ENCODE measurements around the gene CHST12. TPM values are rescaled to one million over a fixed set of nuclear protein-coding genes. Genes with fewer than 3 reads are reported as not detected.

The CHST12 gene
- total and polyA plus RNA-seq, 10 of the 15 experiments (the other 5 are each of a cell fraction or from before 2014, with no cell fraction given) = 0.05 to 14.2 (median 3.3) TPM

- Histone ChIP-seq H2AFZ (ENCODE audit: control insufficient read depth, low read depth, low read length) (no peak overlapping the region), H3K4me2 (ENCODE audit: control insufficient read depth, insufficient read depth) (no peak overlapping the region), H3K9ac (ENCODE audit: control insufficient read depth, insufficient read depth, low read length) (no peak overlapping the region), H4K20me1 (ENCODE audit: control insufficient read depth, insufficient read depth) (no peaks in the 10 kb centered on the region), H3K79me2 (ENCODE audit: control insufficient read depth, insufficient read depth, low read length) (no peaks in the 10 kb centered on the region), H3K4me1 (ENCODE audit: control insufficient read depth, insufficient read depth, low read length) (no peaks in the 10 kb centered on the region), H3K36me3 (ENCODE audit: control insufficient read depth in 2 of 2, insufficient read depth in 2 of 2, low read length in 1 of 2) (no peaks in the 10 kb centered on the region), H3K27ac (ENCODE audit: control insufficient read depth, insufficient read depth) (no peak overlapping the region), H3K9me3 (replicated peaks; ENCODE audit: control insufficient read depth, insufficient read depth, low read length) (no peaks in the 10 kb centered on the region), H3K27me3 (replicated peaks in 1 of 2; ENCODE audit: control insufficient read depth in 2 of 2, insufficient read depth in 2 of 2, low read length in 1 of 2) (peaks cover 0 to 1% of the 10 kb centered on the region in 2 experiments; a peak in 1 of 4 replicates), H3K4me3 (no peak overlapping the region)
- no peak; the same call in 2 of the 3 replicates for ATAC-seq
- intact Hi-C loops (cut with micrococcal nuclease; ENCODE audit: unreplicated experiment) = no loop called here
- in situ Hi-C loops (cut with MboI) = no loop called here
- TF ChIP-seq, protein P1, sequence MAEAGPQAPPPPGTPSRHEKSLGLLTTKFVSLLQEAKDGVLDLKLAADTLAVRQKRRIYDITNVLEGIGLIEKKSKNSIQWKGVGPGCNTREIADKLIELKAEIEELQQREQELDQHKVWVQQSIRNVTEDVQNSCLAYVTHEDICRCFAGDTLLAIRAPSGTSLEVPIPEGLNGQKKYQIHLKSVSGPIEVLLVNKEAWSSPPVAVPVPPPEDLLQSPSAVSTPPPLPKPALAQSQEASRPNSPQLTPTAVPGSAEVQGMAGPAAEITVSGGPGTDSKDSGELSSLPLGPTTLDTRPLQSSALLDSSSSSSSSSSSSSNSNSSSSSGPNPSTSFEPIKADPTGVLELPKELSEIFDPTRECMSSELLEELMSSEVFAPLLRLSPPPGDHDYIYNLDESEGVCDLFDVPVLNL (IDR thresholded peaks at IDR 0.05; ENCODE audit: low read depth, low read length) = no peak
- ChIA-PET CTCF (interaction anchor here (1.4 kb wide), 1 partner anchor 29 kb away, joined by 4 read pairs; no protein-coding TSS in a partner anchor), POLR2A (no interaction called here), SMC1A (ENCODE audit: uncharacterized antibody, unreplicated experiment) (interaction anchor here (0.5 kb wide), 1 partner anchor 707 kb away, joined by 3 read pairs; no protein-coding TSS in a partner anchor), RAD21 (ENCODE audit: unreplicated experiment) (interaction anchor here (1.6 kb wide), 1 partner anchor 29 kb away, joined by 3 read pairs; no protein-coding TSS in a partner anchor)
- no peak for FAIRE-seq
- BruUV-seq (replicated peaks) = no TSS peak
- 31% methylated on average over 21 of the region's 25 CpGs for WGBS (ENCODE audit: insufficient coverage, insufficient replicate concordance, low lambda C conversion rate, missing lambda C conversion rate)
- no peak for DNase-seq (ENCODE audit: low read depth, low spot score)
These were observed 94.3 kb downstream of the CHST12 start for GRCh38 chr7:2497500-2498336.

Small RNA genes within 50 kb of the gene (small RNA-seq; reads per million reads assigned to genes)
- not detected for gene AC004840.2

Other genes starting within 250 kb of the CHST12 start
Only the 7 nearest of the 10 such genes appear.
- gene NUDT1, start 161.4 kb upstream of the CHST12 start, total RNA-seq (2014; rRNA removed) = 71.4 and 81.6 TPM in 2 replicates
- gene NUDT1, start 161.4 kb upstream of the CHST12 start, total RNA-seq (2014; rRNA removed; fragmentation: Illumina TruSeq; extraction: Trizol) = 56.4 and 58.1 TPM in 2 replicates
- gene NUDT1, start 161.4 kb upstream of the CHST12 start, total RNA-seq (2021) = 62.1 TPM in 2 replicates
- 24.1 and 40.2 TPM in 2 replicates for gene NUDT1, start 161.4 kb upstream of the CHST12 start, polyA plus RNA-seq (2011; rRNA removed)
- gene NUDT1, start 161.4 kb upstream of the CHST12 start, polyA plus RNA-seq (2014; fragmentation: Illumina TruSeq; extraction: Trizol) = 7.7 and 36.7 TPM in 2 replicates
- gene NUDT1, start 161.4 kb upstream of the CHST12 start, polyA plus RNA-seq (2014; fragmentation: Nextera tagmentation; extraction: Ambion mirVana) = 10 to 100 TPM in 1 of 2 experiments, 1 to 10 TPM in 1; 7.7 to 23.3 TPM
- 77.5 and 87.5 TPM in 2 replicates for gene NUDT1, start 161.4 kb upstream of the CHST12 start, polyA plus RNA-seq (2014; rRNA removed)
- 100 to 1,000 TPM; 115 to 122 TPM for gene NUDT1, start 161.4 kb upstream of the CHST12 start, polyA plus RNA-seq (2016; fragmentation: Nextera tagmentation; extraction: Ambion mirVana)
- 40.5 and 42.2 TPM in 2 replicates for gene SNX8, start 89.2 kb upstream of the CHST12 start, total RNA-seq (2014; rRNA removed)
- gene SNX8, start 89.2 kb upstream of the CHST12 start, total RNA-seq (2014; rRNA removed; fragmentation: Illumina TruSeq; extraction: Trizol) = 46.5 and 51.6 TPM in 2 replicates
- 150 and 156 TPM in 2 replicates for gene SNX8, start 89.2 kb upstream of the CHST12 start, total RNA-seq (2021)
- 92.1 and 210 TPM in 2 replicates for gene SNX8, start 89.2 kb upstream of the CHST12 start, polyA plus RNA-seq (2011; rRNA removed)
- 19.4 and 79.8 TPM in 2 replicates for gene SNX8, start 89.2 kb upstream of the CHST12 start, polyA plus RNA-seq (2014; fragmentation: Illumina TruSeq; extraction: Trizol)
- gene SNX8, start 89.2 kb upstream of the CHST12 start, polyA plus RNA-seq (2014; fragmentation: Nextera tagmentation; extraction: Ambion mirVana) = 10 to 100 TPM in 1 of 2 experiments, 1 to 10 TPM in 1; 6.4 to 21.5 TPM
- gene SNX8, start 89.2 kb upstream of the CHST12 start, polyA plus RNA-seq (2014; rRNA removed) = 115 and 118 TPM in 2 replicates
- gene SNX8, start 89.2 kb upstream of the CHST12 start, polyA plus RNA-seq (2016; fragmentation: Nextera tagmentation; extraction: Ambion mirVana) = 100 to 1,000 TPM; 118 to 133 TPM
- gene EIF3B, start 48.8 kb upstream of the CHST12 start, total RNA-seq (2014; rRNA removed) = 154 and 166 TPM in 2 replicates
- 197 and 221 TPM in 2 replicates for gene EIF3B, start 48.8 kb upstream of the CHST12 start, total RNA-seq (2014; rRNA removed; fragmentation: Illumina TruSeq; extraction: Trizol)
- 232 and 251 TPM in 2 replicates for gene EIF3B, start 48.8 kb upstream of the CHST12 start, total RNA-seq (2021)
- 138 and 140 TPM in 2 replicates for gene EIF3B, start 48.8 kb upstream of the CHST12 start, polyA plus RNA-seq (2011; rRNA removed)
- gene EIF3B, start 48.8 kb upstream of the CHST12 start, polyA plus RNA-seq (2014; fragmentation: Illumina TruSeq; extraction: Trizol) = 275 and 289 TPM in 2 replicates
- gene EIF3B, start 48.8 kb upstream of the CHST12 start, polyA plus RNA-seq (2014; fragmentation: Nextera tagmentation; extraction: Ambion mirVana) = 10 to 100 TPM; 17.6 to 52.4 TPM
- gene EIF3B, start 48.8 kb upstream of the CHST12 start, polyA plus RNA-seq (2014; rRNA removed) = 167 and 173 TPM in 2 replicates
- gene EIF3B, start 48.8 kb upstream of the CHST12 start, polyA plus RNA-seq (2016; fragmentation: Nextera tagmentation; extraction: Ambion mirVana) = 100 to 1,000 TPM in 1 of 2 experiments, 10 to 100 TPM in 1; 36.9 to 126 TPM
- not detected in 2 replicates for gene GRIFIN, start 72.8 kb downstream of the CHST12 start, total RNA-seq (2014; rRNA removed)
- gene GRIFIN, start 72.8 kb downstream of the CHST12 start, total RNA-seq (2014; rRNA removed; fragmentation: Illumina TruSeq; extraction: Trizol) = not detected in 2 replicates
- gene GRIFIN, start 72.8 kb downstream of the CHST12 start, total RNA-seq (2021) = not detected in 2 replicates
- not detected in 2 replicates for gene GRIFIN, start 72.8 kb downstream of the CHST12 start, polyA plus RNA-seq (2011; rRNA removed)
- gene GRIFIN, start 72.8 kb downstream of the CHST12 start, polyA plus RNA-seq (2014; fragmentation: Illumina TruSeq; extraction: Trizol) = not detected in 2 replicates
- not detected for gene GRIFIN, start 72.8 kb downstream of the CHST12 start, polyA plus RNA-seq (2014; fragmentation: Nextera tagmentation; extraction: Ambion mirVana)
- gene GRIFIN, start 72.8 kb downstream of the CHST12 start, polyA plus RNA-seq (2014; rRNA removed) = not detected in 2 replicates
- not detected for gene GRIFIN, start 72.8 kb downstream of the CHST12 start, polyA plus RNA-seq (2016; fragmentation: Nextera tagmentation; extraction: Ambion mirVana)
- gene LFNG, start 116.2 kb downstream of the CHST12 start, total RNA-seq (2014; rRNA removed) = 0.11 and 0.68 TPM in 2 replicates
- 0.22 and 0.23 TPM in 2 replicates for gene LFNG, start 116.2 kb downstream of the CHST12 start, total RNA-seq (2014; rRNA removed; fragmentation: Illumina TruSeq; extraction: Trizol)
- 0.62 and 0.80 TPM in 2 replicates for gene LFNG, start 116.2 kb downstream of the CHST12 start, total RNA-seq (2021)
- 0.33 and 0.43 TPM in 2 replicates for gene LFNG, start 116.2 kb downstream of the CHST12 start, polyA plus RNA-seq (2011; rRNA removed)
- gene LFNG, start 116.2 kb downstream of the CHST12 start, polyA plus RNA-seq (2014; fragmentation: Illumina TruSeq; extraction: Trizol) = 0.15 TPM in 1 of 2 replicates, not detected in the other
- gene LFNG, start 116.2 kb downstream of the CHST12 start, polyA plus RNA-seq (2014; fragmentation: Nextera tagmentation; extraction: Ambion mirVana) = under 1 TPM; 0.09 to 0.18 TPM
- gene LFNG, start 116.2 kb downstream of the CHST12 start, polyA plus RNA-seq (2014; rRNA removed) = 0.68 and 0.81 TPM in 2 replicates
- gene LFNG, start 116.2 kb downstream of the CHST12 start, polyA plus RNA-seq (2016; fragmentation: Nextera tagmentation; extraction: Ambion mirVana) = not detected
- 27.2 and 35.2 TPM in 2 replicates for gene BRAT1, start 151.9 kb downstream of the CHST12 start, total RNA-seq (2014; rRNA removed)
- gene BRAT1, start 151.9 kb downstream of the CHST12 start, total RNA-seq (2014; rRNA removed; fragmentation: Illumina TruSeq; extraction: Trizol) = 4.1 and 5.2 TPM in 2 replicates
- 31.0 and 32.8 TPM in 2 replicates for gene BRAT1, start 151.9 kb downstream of the CHST12 start, total RNA-seq (2021)
- 2.9 and 8.1 TPM in 2 replicates for gene BRAT1, start 151.9 kb downstream of the CHST12 start, polyA plus RNA-seq (2011; rRNA removed)
- gene BRAT1, start 151.9 kb downstream of the CHST12 start, polyA plus RNA-seq (2014; fragmentation: Illumina TruSeq; extraction: Trizol) = 0.76 and 3.3 TPM in 2 replicates
- gene BRAT1, start 151.9 kb downstream of the CHST12 start, polyA plus RNA-seq (2014; fragmentation: Nextera tagmentation; extraction: Ambion mirVana) = under 1 TPM; 0.13 to 0.68 TPM
- 23.8 and 32.6 TPM in 2 replicates for gene BRAT1, start 151.9 kb downstream of the CHST12 start, polyA plus RNA-seq (2014; rRNA removed)
- 10 to 100 TPM; 43.6 to 53.3 TPM for gene BRAT1, start 151.9 kb downstream of the CHST12 start, polyA plus RNA-seq (2016; fragmentation: Nextera tagmentation; extraction: Ambion mirVana)
- 3.7 and 4.3 TPM in 2 replicates for gene IQCE, start 155.4 kb downstream of the CHST12 start, total RNA-seq (2014; rRNA removed)
- 2.3 and 2.5 TPM in 2 replicates for gene IQCE, start 155.4 kb downstream of the CHST12 start, total RNA-seq (2014; rRNA removed; fragmentation: Illumina TruSeq; extraction: Trizol)
- 7.9 and 8.1 TPM in 2 replicates for gene IQCE, start 155.4 kb downstream of the CHST12 start, total RNA-seq (2021)
- gene IQCE, start 155.4 kb downstream of the CHST12 start, polyA plus RNA-seq (2011; rRNA removed) = 2.8 and 3.7 TPM in 2 replicates
- gene IQCE, start 155.4 kb downstream of the CHST12 start, polyA plus RNA-seq (2014; fragmentation: Illumina TruSeq; extraction: Trizol) = 3.0 and 3.1 TPM in 2 replicates
- gene IQCE, start 155.4 kb downstream of the CHST12 start, polyA plus RNA-seq (2014; fragmentation: Nextera tagmentation; extraction: Ambion mirVana) = under 1 TPM; 0.37 to 0.45 TPM
- gene IQCE, start 155.4 kb downstream of the CHST12 start, polyA plus RNA-seq (2014; rRNA removed) = 5.6 and 6.1 TPM in 2 replicates
- 1 to 10 TPM; 5.8 to 5.9 TPM for gene IQCE, start 155.4 kb downstream of the CHST12 start, polyA plus RNA-seq (2016; fragmentation: Nextera tagmentation; extraction: Ambion mirVana)

Measured in GM12878 (cell line).